Nephron (organoid): Measurements from ENCODE around the gene KLHDC9.
A peak's percentile ranks its signal among the peaks of the same experiment; 100 is the strongest.

Experiments
- H3K27ac Mint-ChIP-seq, 3 experiments: 2 replicates each; pipeline ENCODE4 v1.8.0; 2020; ENCODE audit warnings: mixed read lengths in 3 of 3, mild to moderate bottlenecking in 2 of 3, moderate library complexity in 1 of 3
- H3K27me3 Mint-ChIP-seq: 2 replicates; pipeline ENCODE4 v1.8.0; 2021; ENCODE audit warnings: low read depth, mild to moderate bottlenecking, moderate library complexity, mixed read lengths
- H3K36me3 Mint-ChIP-seq: 2 replicates; pipeline ENCODE4 v1.8.0; 2020; ENCODE audit warnings: low read depth, mixed read lengths
- H3K4me1 Mint-ChIP-seq: 2 replicates; pipeline ENCODE4 v1.8.0; 2020; ENCODE audit warnings: mixed read lengths
- H3K4me3 Mint-ChIP-seq, 3 experiments: 2 replicates each; pipeline ENCODE4 v1.8.0; 2020; ENCODE audit warnings: mild to moderate bottlenecking in 3 of 3, mixed read lengths in 3 of 3, moderate library complexity in 2 of 3
- H3K9me3 Mint-ChIP-seq: 2 replicates; pipeline ENCODE4 v1.8.0; 2020; ENCODE audit warnings: mixed read lengths
- CTCF ChIP-seq, 3 experiments: fragments of 200-600 bp; sonication (generic); IDR thresholded peaks; one replicate each; pipeline ENCODE4 v1.5.0; 2021; ENCODE audit warnings: antibody characterized with exemption in 3 of 3; ENCODE audit not compliant: unreplicated experiment in 3 of 3

Gene KLHDC9

GRCh38 chr1:161096015-161096414 lies 2.1 kb upstream of the KLHDC9 start:
- peaks cover 20% of the 10 kb centered on the region for H3K27me3 Mint-ChIP-seq
- H3K4me3 Mint-ChIP-seq = no peak overlapping the region
- H3K9me3 Mint-ChIP-seq = no peaks in the 10 kb centered on the region
- peaks cover 16% of the 10 kb centered on the region for H3K4me1 Mint-ChIP-seq
- H3K27ac Mint-ChIP-seq = no peak overlapping the region
- no peak for TF ChIP-seq CTCF (IDR thresholded peaks at IDR 0.05; ENCODE audit: unreplicated experiment in 3 of 3)
- H3K36me3 Mint-ChIP-seq = peaks cover 10% of the 10 kb centered on the region

DNA sequence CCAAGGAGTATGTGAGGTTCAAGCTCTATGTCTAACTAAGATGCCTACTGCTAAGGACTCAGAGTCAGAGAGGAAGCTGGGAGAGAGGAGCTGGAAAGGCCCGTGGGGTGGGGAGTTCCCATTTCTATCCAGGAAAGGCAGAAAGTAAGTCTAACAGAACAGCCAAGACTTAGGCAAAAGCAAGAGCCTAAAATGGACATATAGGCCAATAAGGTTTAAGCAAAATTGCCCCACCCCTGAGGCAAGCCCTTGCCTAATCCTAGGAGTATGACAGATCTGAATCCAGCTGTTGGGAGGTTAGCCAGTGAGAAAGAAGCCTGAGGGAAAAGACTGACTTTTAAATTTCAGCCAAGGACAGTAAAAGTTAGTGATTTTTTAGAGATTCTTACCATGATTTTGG lies 1.6 kb upstream of the KLHDC9 start:
- Mint-ChIP-seq H3K27me3 (peaks cover 20% of the 10 kb centered on the region), H3K27ac (no peak overlapping the region), H3K4me1 (peaks cover 16% of the 10 kb centered on the region), H3K36me3 (peaks cover 13% of the 10 kb centered on the region), H3K4me3 (peak overlapping the region in 2 of 3 experiments; percentile 29 to 57), H3K9me3 (no peaks in the 10 kb centered on the region)
- no peak for TF ChIP-seq CTCF (IDR thresholded peaks at IDR 0.05; ENCODE audit: unreplicated experiment in 3 of 3)

- peaks cover 10% of the 10 kb centered on the region for H3K27me3 Mint-ChIP-seq
- H3K4me1 Mint-ChIP-seq = peaks cover 16% of the 10 kb centered on the region
- no peaks in the 10 kb centered on the region for H3K9me3 Mint-ChIP-seq
- TF ChIP-seq CTCF (IDR thresholded peaks at IDR 0.05; ENCODE audit: unreplicated experiment in 3 of 3) = no peak
- H3K4me3 Mint-ChIP-seq = peak overlapping the region; percentile 81 to 88 (median 84)
- H3K36me3 Mint-ChIP-seq = peaks cover 18% of the 10 kb centered on the region
- peak overlapping the region in 2 of 3 experiments; percentile 51 to 66 for H3K27ac Mint-ChIP-seq
These were observed 1.1 kb downstream of the KLHDC9 start for GRCh38 chr1:161099090-161099802.

- no peaks in the 10 kb centered on the region for H3K9me3 Mint-ChIP-seq
- H3K27me3 Mint-ChIP-seq = peaks cover 7% of the 10 kb centered on the region
- peaks cover 23% of the 10 kb centered on the region for H3K36me3 Mint-ChIP-seq
- TF ChIP-seq CTCF (IDR thresholded peaks at IDR 0.05; ENCODE audit: unreplicated experiment in 3 of 3) = no peak
- H3K27ac Mint-ChIP-seq = no peak overlapping the region
- peak overlapping the region in 2 of 3 experiments; percentile 61 to 88 for H3K4me3 Mint-ChIP-seq
- H3K4me1 Mint-ChIP-seq = peaks cover 16% of the 10 kb centered on the region
These were observed 2.4 kb downstream of the KLHDC9 start for GRCh38 chr1:161100556-161100955.

- H3K27me3 Mint-ChIP-seq = no peaks in the 10 kb centered on the region
- peaks cover 25% of the 10 kb centered on the region for H3K36me3 Mint-ChIP-seq
- TF ChIP-seq CTCF (IDR thresholded peaks at IDR 0.05; ENCODE audit: unreplicated experiment in 3 of 3) = no peak
- no peaks in the 10 kb centered on the region for H3K9me3 Mint-ChIP-seq
- no peak overlapping the region for H3K27ac Mint-ChIP-seq
- H3K4me1 Mint-ChIP-seq = no peaks in the 10 kb centered on the region
- no peak overlapping the region for H3K4me3 Mint-ChIP-seq
These were observed 8.3 kb downstream of the KLHDC9 start for GRCh38 chr1:161106431-161106830.

GRCh38 chr1:161111117-161111516 lies 13.0 kb downstream of the KLHDC9 start:
- Mint-ChIP-seq H3K4me1 (peaks cover 5% of the 10 kb centered on the region), H3K4me3 (no peak overlapping the region), H3K27me3 (no peaks in the 10 kb centered on the region), H3K36me3 (peaks cover 13% of the 10 kb centered on the region), H3K9me3 (no peaks in the 10 kb centered on the region), H3K27ac (no peak overlapping the region)
- TF ChIP-seq CTCF (IDR thresholded peaks at IDR 0.05; ENCODE audit: unreplicated experiment in 3 of 3) = no peak
